PC-3 (cell line): ENCODE results near the gene BCKDHA.

Experiments
- CTCF ChIP-seq: fragments of 300-600 bp; sonication (generic); conservative IDR thresholded peaks from 2 replicates; pipeline ENCODE4 v1.5.1; 2017; ENCODE audit warnings: antibody characterized with exemption, low read depth, mild to moderate bottlenecking, low read length
- EZH2 ChIP-seq: fragments of 300-600 bp; sonication (generic); IDR thresholded peaks from one replicate; pipeline ENCODE4 v1.6.1; 2017; ENCODE audit warnings: antibody characterized with exemption, mild to moderate bottlenecking, low read length; ENCODE audit not compliant: unreplicated experiment
- EZH2phosphoT487 ChIP-seq: fragments of 300-600 bp; sonication (generic); IDR thresholded peaks from 2 replicates; pipeline ENCODE4 v1.6.1; 2018; ENCODE audit warnings: mild to moderate bottlenecking, antibody characterized with exemption, low read length, borderline replicate concordance

- no peak for TF ChIP-seq CTCF
- no peak for TF ChIP-seq EZH2
- no peak for TF ChIP-seq EZH2phosphoT487
Observed at GRCh38 chr19:41421973-41422372, 24.4 kb downstream of the BCKDHA start.
